H9 (cell line): ENCODE results near the gene TRIM38. TPM values are rescaled to one million over a fixed set of nuclear protein-coding genes. Genes with fewer than 3 reads are reported as not detected.

Experiments
- DNase-seq: peaks from one replicate; pipeline ENCODE4 v3.0.0-alpha.2; 2017
- H2AFZ ChIP-seq: one replicate; pipeline ENCODE4 v1.6.1; 2013; ENCODE audit warnings: mild to moderate bottlenecking, low read length, control low read depth, moderate library complexity
- H2AK5ac ChIP-seq: 2 replicates; pipeline ENCODE4 v1.6.1; 2013; ENCODE audit warnings: low read length, control low read depth, mixed read lengths; ENCODE audit not compliant: insufficient read length
- H2BK120ac ChIP-seq: one replicate; pipeline ENCODE4 v1.6.1; 2013; ENCODE audit warnings: low read depth, mild to moderate bottlenecking, low read length, control low read depth, inconsistent platforms; ENCODE audit not compliant: poor library complexity, severe bottlenecking
- H2BK12ac ChIP-seq: 2 replicates; pipeline ENCODE4 v1.6.1; 2013; ENCODE audit warnings: low read length, control low read depth, mixed read lengths, low read depth; ENCODE audit not compliant: insufficient read length
- H2BK15ac ChIP-seq: 2 replicates; pipeline ENCODE4 v1.6.1; 2013; ENCODE audit warnings: low read depth, low read length, control low read depth
- H2BK20ac ChIP-seq: one replicate; pipeline ENCODE4 v1.6.1; 2013; ENCODE audit warnings: low read depth, mild to moderate bottlenecking, low read length, control low read depth, inconsistent platforms; ENCODE audit not compliant: poor library complexity, severe bottlenecking
- H2BK5ac ChIP-seq: 2 replicates; pipeline ENCODE4 v1.6.1; 2013; ENCODE audit warnings: low read length, control low read depth, mixed read lengths; ENCODE audit not compliant: insufficient read length
- H3K14ac ChIP-seq: 2 replicates; pipeline ENCODE4 v1.6.1; 2013; ENCODE audit warnings: low read length, control low read depth; ENCODE audit not compliant: insufficient read depth
- H3K18ac ChIP-seq: 2 replicates; pipeline ENCODE4 v1.6.1; 2013; ENCODE audit warnings: low read depth, mild to moderate bottlenecking, mixed read lengths, low read length, control low read depth; ENCODE audit not compliant: insufficient read length
- H3K23ac ChIP-seq: 2 replicates; pipeline ENCODE4 v1.6.1; 2013; ENCODE audit warnings: low read length, control low read depth, mixed read lengths, low read depth; ENCODE audit not compliant: insufficient read length
- H3K23me2 ChIP-seq: 2 replicates; pipeline ENCODE4 v1.6.1; 2013; ENCODE audit warnings: low read depth, mild to moderate bottlenecking, mixed read lengths, low read length, control low read depth; ENCODE audit not compliant: insufficient read length, poor library complexity, severe bottlenecking
- H3K27ac ChIP-seq: 2 replicates; pipeline ENCODE4 v1.5.1; 2013; ENCODE audit warnings: low read length, control low read depth, mixed read lengths, low read depth; ENCODE audit not compliant: insufficient read length
- H3K27me3 ChIP-seq: 2 replicates; pipeline ENCODE4 v1.6.1; 2013; ENCODE audit warnings: low read length, control low read depth, inconsistent platforms; ENCODE audit not compliant: insufficient read depth
- H3K4ac ChIP-seq: 2 replicates; pipeline ENCODE4 v1.6.1; 2013; ENCODE audit warnings: low read depth, mild to moderate bottlenecking, control low read depth, inconsistent platforms, low read length, moderate library complexity
- H3K4me1 ChIP-seq: 2 replicates; pipeline ENCODE4 v1.6.1; 2013; ENCODE audit warnings: low read length, control low read depth, inconsistent platforms; ENCODE audit not compliant: insufficient read depth
- H3K4me2 ChIP-seq: 2 replicates; pipeline ENCODE4 v1.6.1; 2013; ENCODE audit warnings: low read length, control low read depth, mixed read lengths; ENCODE audit not compliant: insufficient read length, insufficient read depth
- H3K56ac ChIP-seq: 2 replicates; pipeline ENCODE4 v1.6.1; 2013; ENCODE audit warnings: low read depth, mild to moderate bottlenecking, mixed read lengths, low read length, control low read depth; ENCODE audit not compliant: insufficient read length
- H3K79me1 ChIP-seq: 2 replicates; pipeline ENCODE4 v1.6.1; 2013; ENCODE audit warnings: low read depth, mild to moderate bottlenecking, moderate library complexity, low read length, control low read depth, inconsistent platforms; ENCODE audit not compliant: insufficient read depth, poor library complexity, severe bottlenecking
- H3K79me2 ChIP-seq: 2 replicates; pipeline ENCODE4 v1.6.1; 2013; ENCODE audit warnings: low read length, control low read depth, inconsistent platforms; ENCODE audit not compliant: insufficient read depth
- H3K9ac ChIP-seq: 2 replicates; pipeline ENCODE4 v1.6.1; 2013; ENCODE audit warnings: low read length, control low read depth, mixed read lengths; ENCODE audit not compliant: insufficient read length; ENCODE audit errors: extremely low read depth
- H3K9me3 ChIP-seq: one replicate; pipeline ENCODE4 v1.6.1; 2013; ENCODE audit warnings: low read depth, low read length, inconsistent platforms; ENCODE audit not compliant: control insufficient read depth
- H3T11ph ChIP-seq: one replicate; pipeline ENCODE4 v1.6.1; 2013; ENCODE audit warnings: mild to moderate bottlenecking, low read length, control low read depth, inconsistent platforms
- H4K20me1 ChIP-seq: one replicate; pipeline ENCODE4 v1.6.1; 2013; ENCODE audit not compliant: control insufficient read depth, insufficient read length, insufficient read depth
- H4K5ac ChIP-seq: 2 replicates; pipeline ENCODE4 v1.6.1; 2013; ENCODE audit warnings: low read depth, mild to moderate bottlenecking, mixed read lengths, low read length, control low read depth; ENCODE audit not compliant: insufficient read length
- H4K8ac ChIP-seq: replicated peaks from 2 replicates; pipeline ENCODE4 v1.6.1; 2013; ENCODE audit warnings: low read length, control low read depth, mixed read lengths, low read depth; ENCODE audit not compliant: insufficient read length
- H4K91ac ChIP-seq: 2 replicates; pipeline ENCODE4 v1.6.1; 2013; ENCODE audit warnings: low read depth, mild to moderate bottlenecking, moderate library complexity, mixed read lengths, low read length, control low read depth; ENCODE audit not compliant: insufficient read length
- H3K27ac Mint-ChIP-seq, 3 experiments: 2 replicates in 2 of 3; 3 replicates in 1 of 3; pipeline ENCODE4 v1.8.0; 2020 to 2021; ENCODE audit warnings: mixed read lengths in 3 of 3, mild to moderate bottlenecking in 1 of 3, moderate library complexity in 1 of 3
- H3K27me3 Mint-ChIP-seq: 2 replicates; pipeline ENCODE4 v1.8.0; 2021; ENCODE audit warnings: low read depth, mild to moderate bottlenecking, moderate library complexity, mixed read lengths
- H3K36me3 Mint-ChIP-seq, 3 experiments: 2 replicates in 2 of 3; 3 replicates in 1 of 3; pipeline ENCODE4 v1.8.0; 2020 to 2021; ENCODE audit warnings: low read depth in 3 of 3, mixed read lengths in 3 of 3; ENCODE audit not compliant: insufficient read depth in 1 of 3
- H3K4me1 Mint-ChIP-seq, 2 experiments: 2 replicates each; pipeline ENCODE4 v1.8.0; 2020; ENCODE audit warnings: mixed read lengths in 2 of 2
- H3K4me3 Mint-ChIP-seq, 2 experiments: 2 replicates in 1 of 2; 3 replicates in 1 of 2; pipeline ENCODE4 v1.8.0; 2020 to 2021; ENCODE audit warnings: mild to moderate bottlenecking in 2 of 2, mixed read lengths in 2 of 2, moderate library complexity in 1 of 2
- H3K9me3 Mint-ChIP-seq, 2 experiments: 2 replicates in 1 of 2; 3 replicates in 1 of 2; pipeline ENCODE4 v1.8.0; 2020; ENCODE audit warnings: mild to moderate bottlenecking in 2 of 2, mixed read lengths in 2 of 2, moderate library complexity in 1 of 2
- CTCF ChIP-seq: fragments of 200-600 bp; sonication (generic); conservative IDR thresholded peaks from 3 replicates; pipeline ENCODE4 v1.8.0; 2021; ENCODE audit warnings: antibody characterized with exemption, mild to moderate bottlenecking
- WGBS: extraction: QIAGEN DNeasy Blood & Tissue Kit; methylation state at CpG from one replicate; pipeline ENCODE4 v1.1.7; 2013; ENCODE audit warnings: missing lambda C conversion rate, low lambda C conversion rate, mixed read lengths; ENCODE audit not compliant: insufficient read length; ENCODE audit errors: extremely low coverage; 5-methylcytosine and 5-hydroxymethylcytosine counted together
- total RNA-seq: library from RNA; stranded (reverse); gene quantifications from 2 replicates; pipeline ENCODE4 v1.2.1, GENCODE V29; 2021

TRIM38 gene
- total RNA-seq, 1 experiment from 2014 or later = 0.61 TPM

- Histone ChIP-seq H2AFZ (no peak overlapping the region), H3K79me2 (no peaks in the 10 kb centered on the region), H4K91ac (no peak overlapping the region), H4K5ac (no peak overlapping the region), H3K14ac (no peak overlapping the region), H2BK5ac (no peak overlapping the region), H4K8ac (no peak overlapping the region), H3K9me3 (no peaks in the 10 kb centered on the region), H2BK15ac (no peak overlapping the region), H3K4me2 (no peak overlapping the region), H2BK12ac (no peak overlapping the region), H3K27me3 (no peaks in the 10 kb centered on the region), H3K56ac (no peak overlapping the region), H2BK120ac (no peak overlapping the region), H3K27ac (no peak overlapping the region), H3K4ac (no peak overlapping the region), H3T11ph (no peak overlapping the region), H2AK5ac (no peak overlapping the region), H3K23ac (no peak overlapping the region), H3K18ac (no peak overlapping the region), H3K79me1 (no peaks in the 10 kb centered on the region), H3K4me1 (no peaks in the 10 kb centered on the region), H2BK20ac (no peak overlapping the region), H4K20me1 (no peaks in the 10 kb centered on the region), H3K23me2 (no peaks in the 10 kb centered on the region), H3K9ac (no peak overlapping the region)
- Mint-ChIP-seq H3K27me3 (no peaks in the 10 kb centered on the region; the same call in 1 of the 2 replicates), H3K9me3 (no peaks in the 10 kb centered on the region), H3K36me3 (no peaks in the 10 kb centered on the region), H3K4me1 (no peaks in the 10 kb centered on the region), H3K4me3 (no peak overlapping the region), H3K27ac (no peak overlapping the region)
- no peak for TF ChIP-seq CTCF
- WGBS = no CpG with 5 or more reads among the region's 3 CpGs
- DNase-seq = no peak
These were observed 27.8 kb upstream of the TRIM38 start for GRCh38 chr6:25934735-25935313.
